Body of pancreas (tissue), 4 donors: ENCODE measurements around the gene DIP2B.

ENCODE experiments used
- CTCF ChIP-seq, 7 experiments: fragments of 450-650 bp in 4 of 7; fragments of 200-600 bp in 3 of 7; sonication (generic) in 3 of 7; IDR thresholded peaks; one replicate each; pipeline ENCODE4 v1.5.1; 2016 to 2019; ENCODE audit warnings: antibody characterized with exemption in 7 of 7
- POLR2A ChIP-seq, 3 donors: fragments of 450-650 bp; IDR thresholded peaks; one replicate each; pipeline ENCODE4 v1.6.1; 2016; ENCODE audit warnings: antibody characterized with exemption in 3 of 3, mild to moderate bottlenecking in 2 of 3

GRCh38 chr12:50515587-50515986, 10.8 kb downstream of the DIP2B start:
- TF ChIP-seq CTCF (IDR thresholded peaks at IDR 0.05): no peak
- TF ChIP-seq POLR2A (IDR thresholded peaks at IDR 0.05): no peak
